GM23338 (cell line): ENCODE measurements around the gene AK4.

Experiments
- EZH2 ChIP-seq: fragments of 200-600 bp; sonication (generic); IDR thresholded peaks from one replicate; pipeline ENCODE4 v1.8.0; 2017; ENCODE audit warnings: antibody characterized with exemption, mild to moderate bottlenecking, low read depth; ENCODE audit not compliant: unreplicated experiment
- JUNB ChIP-seq: IDR thresholded peaks from one replicate; pipeline ENCODE4 v1.6.1; 2016; ENCODE audit warnings: antibody characterized with exemption; ENCODE audit not compliant: unreplicated experiment
- POLR2AphosphoS5 ChIP-seq: IDR thresholded peaks from 2 replicates; pipeline ENCODE4 v1.6.1; 2016; ENCODE audit warnings: antibody characterized with exemption, low read depth
- REST ChIP-seq: IDR thresholded peaks from one replicate; pipeline ENCODE4 v1.6.1; 2018; ENCODE audit warnings: antibody characterized with exemption; ENCODE audit not compliant: unreplicated experiment
- TF ChIP-seq, protein P1 (sequence below), 2 experiments: fragments of 200-600 bp in 1 of 2; sonication (generic) in 1 of 2; conservative IDR thresholded peaks; 2 replicates each; pipeline versions ENCODE4 v1.5.1 to v1.6.1; 2016 to 2017; ENCODE audit warnings: antibody characterized with exemption in 2 of 2, low read depth in 2 of 2, mild to moderate bottlenecking in 2 of 2, moderate library complexity in 1 of 2

GRCh38 chr1:65256860-65257708 is 109.1 kb downstream of the AK4 start:
- TF ChIP-seq, protein P1, sequence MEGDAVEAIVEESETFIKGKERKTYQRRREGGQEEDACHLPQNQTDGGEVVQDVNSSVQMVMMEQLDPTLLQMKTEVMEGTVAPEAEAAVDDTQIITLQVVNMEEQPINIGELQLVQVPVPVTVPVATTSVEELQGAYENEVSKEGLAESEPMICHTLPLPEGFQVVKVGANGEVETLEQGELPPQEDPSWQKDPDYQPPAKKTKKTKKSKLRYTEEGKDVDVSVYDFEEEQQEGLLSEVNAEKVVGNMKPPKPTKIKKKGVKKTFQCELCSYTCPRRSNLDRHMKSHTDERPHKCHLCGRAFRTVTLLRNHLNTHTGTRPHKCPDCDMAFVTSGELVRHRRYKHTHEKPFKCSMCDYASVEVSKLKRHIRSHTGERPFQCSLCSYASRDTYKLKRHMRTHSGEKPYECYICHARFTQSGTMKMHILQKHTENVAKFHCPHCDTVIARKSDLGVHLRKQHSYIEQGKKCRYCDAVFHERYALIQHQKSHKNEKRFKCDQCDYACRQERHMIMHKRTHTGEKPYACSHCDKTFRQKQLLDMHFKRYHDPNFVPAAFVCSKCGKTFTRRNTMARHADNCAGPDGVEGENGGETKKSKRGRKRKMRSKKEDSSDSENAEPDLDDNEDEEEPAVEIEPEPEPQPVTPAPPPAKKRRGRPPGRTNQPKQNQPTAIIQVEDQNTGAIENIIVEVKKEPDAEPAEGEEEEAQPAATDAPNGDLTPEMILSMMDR (conservative IDR thresholded peaks at IDR 0.05; ENCODE audit: low read depth in 2 of 2): no peak
- TF ChIP-seq POLR2AphosphoS5 (no peak), EZH2 (no peak), JUNB (no peak), REST (no peak)
